HCT116 (cell line): Measurements from ENCODE around the gene ECE1. TPM values are rescaled to one million over a fixed set of nuclear protein-coding genes. Genes with fewer than 3 reads are reported as not detected.

Experiments used
- ATAC-seq: fragments of 200-7000 bp; cut with Tn5 transposase; 2 replicates; pipeline ENCODE4 v1.9.1; 2020; ENCODE audit warnings: mild to moderate bottlenecking, moderate library complexity
- BruUV-seq: library from RNA; stranded (reverse); fragments of 400-500 nt; replicated peaks from 2 replicates; lab custom pipeline; 2021; lab: Mats Ljungman, UMichigan
- CTCF ChIA-PET: fragments of 300-600 bp; sonication (Branson Sonifier 250); formaldehyde crosslinking; loops from one replicate; lab custom pipeline; 2021; ENCODE audit warnings: antibody characterized with exemption; lab: Charles Lee
- POLR2A ChIA-PET: fragments of 300-600, 350-600 bp; sonication (Branson Sonifier 250); formaldehyde crosslinking; loops from one replicate; lab custom pipeline; 2021; ENCODE audit warnings: antibody characterized with exemption; lab: Charles Lee
- RAD21 ChIA-PET, 2 experiments: fragments of 300-600 bp; sonication (Branson Sonifier 250); formaldehyde crosslinking; loops; one replicate each; lab custom pipeline; 2023; ENCODE audit warnings: low total read pairs in 2 of 2; ENCODE audit not compliant: uncharacterized antibody in 2 of 2, unreplicated experiment in 2 of 2, low non-redundant PET in 1 of 2; lab: Charles Lee
- DNase-seq: peaks from one replicate; pipeline ENCODE4 v3.0.0-alpha.2; 2010; ENCODE audit warnings: low read depth, low spot score
- H2AFZ ChIP-seq: fragments of 200-600 bp; shearing (Covaris generic), sonication (generic); 2 replicates; pipeline ENCODE4 v1.6.1; 2017; ENCODE audit warnings: low read depth, mixed run types, mixed read lengths, antibody characterized with exemption, low read length; ENCODE audit not compliant: poor library complexity, severe bottlenecking
- H3K27ac ChIP-seq: 2 replicates; pipeline ENCODE4 v1.5.1; 2012; ENCODE audit warnings: low read depth, low read length
- H3K27me3 ChIP-seq: fragments of 200-600 bp; sonication (generic); 2 replicates; pipeline ENCODE4 v1.6.1; 2016; ENCODE audit warnings: mixed run types, low read length, mixed read lengths; ENCODE audit not compliant: insufficient read depth
- H3K36me3 ChIP-seq, 2 experiments: fragments of 200-500 bp in 1 of 2; fragments of 200-600 bp in 1 of 2; sonication (Bioruptor generic) in 1 of 2; sonication (generic) in 1 of 2; 2 replicates each; pipeline versions ENCODE4 v1.5.1 to v1.6.1; 2014 to 2016; ENCODE audit warnings: low read length in 2 of 2, inconsistent platforms in 1 of 2, mixed read lengths in 1 of 2, mixed run types in 1 of 2; ENCODE audit not compliant: insufficient read depth in 2 of 2, control insufficient read depth in 1 of 2
- H3K4me1 ChIP-seq, 2 experiments: fragments of 200-600 bp in 1 of 2; sonication (generic) in 1 of 2; 2 replicates each; pipeline versions ENCODE4 v1.5.1 to v1.6.1; 2012 to 2017; ENCODE audit warnings: low read length in 2 of 2, inconsistent platforms in 1 of 2, mild to moderate bottlenecking in 1 of 2, mixed read lengths in 1 of 2, mixed run types in 1 of 2, moderate library complexity in 1 of 2; ENCODE audit not compliant: insufficient read depth in 2 of 2, control insufficient read depth in 1 of 2
- H3K4me2 ChIP-seq: fragments of 200-600 bp; sonication (generic); 2 replicates; pipeline ENCODE4 v1.6.1; 2017; ENCODE audit warnings: mixed run types, low read length, mixed read lengths
- H3K4me3 ChIP-seq, 2 experiments: fragments of 200-600 bp in 1 of 2; sonication (generic) in 1 of 2; replicated peaks in 1 of 2; 2 replicates each; pipeline ENCODE4 v1.5.1; 2011 to 2016; ENCODE audit warnings: low read length in 2 of 2, control low read depth in 1 of 2, low read depth in 1 of 2, mild to moderate bottlenecking in 1 of 2, mixed read lengths in 1 of 2, mixed run types in 1 of 2
- H3K79me2 ChIP-seq: fragments of 200-600 bp; sonication (generic); 2 replicates; pipeline ENCODE4 v1.6.1; 2017; ENCODE audit warnings: mild to moderate bottlenecking, mixed run types, low read length, moderate library complexity, mixed read lengths; ENCODE audit not compliant: insufficient read depth
- H3K9ac ChIP-seq: fragments of 200-600 bp; sonication (generic); 2 replicates; pipeline ENCODE4 v1.6.1; 2016; ENCODE audit warnings: low read length, mixed read lengths
- H3K9me2 ChIP-seq: fragments of 200-600 bp; sonication (generic), shearing (Covaris generic); 2 replicates; pipeline ENCODE4 v1.6.1; 2017; ENCODE audit warnings: mixed run types, mild to moderate bottlenecking, moderate library complexity; ENCODE audit not compliant: insufficient read depth
- H3K9me3 ChIP-seq, 2 experiments: fragments of 200-500 bp in 1 of 2; fragments of 200-600 bp in 1 of 2; sonication (Bioruptor generic) in 1 of 2; sonication (generic) in 1 of 2; 2 replicates each; pipeline ENCODE4 v1.6.1; 2014 to 2017; ENCODE audit warnings: low read length in 2 of 2, mixed read lengths in 2 of 2, inconsistent platforms in 1 of 2, low read depth in 1 of 2, mild to moderate bottlenecking in 1 of 2, mixed run types in 1 of 2, moderate library complexity in 1 of 2; ENCODE audit not compliant: control insufficient read depth in 1 of 2, insufficient read depth in 1 of 2
- H4K20me1 ChIP-seq: fragments of 200-600 bp; sonication (generic), shearing (Covaris generic); 2 replicates; pipeline ENCODE4 v1.6.1; 2017; ENCODE audit warnings: mixed run types, mild to moderate bottlenecking, moderate library complexity; ENCODE audit not compliant: insufficient read depth
- CBX3 ChIP-seq: IDR thresholded peaks from 2 replicates; pipeline ENCODE4 v1.6.1; 2012; ENCODE audit warnings: low read depth
- CEBPB ChIP-seq: IDR thresholded peaks from 2 replicates; pipeline ENCODE4 v1.6.1; 2012; ENCODE audit warnings: low read depth
- ELF1 ChIP-seq: IDR thresholded peaks from 2 replicates; pipeline ENCODE4 v1.6.1; 2012; ENCODE audit warnings: low read depth, borderline replicate concordance
- EZH2phosphoT487 ChIP-seq: fragments of 200-600 bp; IDR thresholded peaks from 2 replicates; pipeline ENCODE4 v1.6.1; 2018; ENCODE audit warnings: antibody characterized with exemption, borderline replicate concordance
- JUND ChIP-seq: IDR thresholded peaks from 2 replicates; pipeline ENCODE4 v1.6.1; 2012
- POLR2A ChIP-seq: IDR thresholded peaks from 2 replicates; pipeline ENCODE4 v1.7.0; 2011; ENCODE audit warnings: borderline replicate concordance; ENCODE audit not compliant: insufficient read depth, insufficient read length; ENCODE audit errors: extremely low read depth
- POLR2AphosphoS5 ChIP-seq: IDR thresholded peaks from 2 replicates; pipeline ENCODE4 v1.6.1; 2011; ENCODE audit warnings: mild to moderate bottlenecking, low read depth, low read length, moderate library complexity
- RAD21 ChIP-seq: IDR thresholded peaks from 2 replicates; pipeline ENCODE4 v1.6.1; 2012; ENCODE audit warnings: low read depth, mild to moderate bottlenecking
- SIN3A ChIP-seq: IDR thresholded peaks from 2 replicates; pipeline ENCODE4 v1.6.1; 2012; ENCODE audit warnings: low read depth
- SP1 ChIP-seq: IDR thresholded peaks from 2 replicates; pipeline ENCODE4 v1.6.1; 2012; ENCODE audit warnings: low read depth
- SRF ChIP-seq: IDR thresholded peaks from 2 replicates; pipeline ENCODE4 v1.6.1; 2012; ENCODE audit warnings: low read depth
- TCF7L2 ChIP-seq: IDR thresholded peaks from 2 replicates; pipeline ENCODE4 v1.7.0; 2011; ENCODE audit warnings: borderline replicate concordance, inconsistent platforms; ENCODE audit not compliant: insufficient read depth, insufficient read length; ENCODE audit errors: extremely low read depth
- ZNF274 ChIP-seq: fragments of 200-500 bp; sonication (Bioruptor generic); IDR thresholded peaks from 2 replicates; pipeline ENCODE4 v1.6.1; 2014; ENCODE audit warnings: mild to moderate bottlenecking, low read depth, low read length, inconsistent platforms
- intact Hi-C: fragments of 100-400 bp; cut with micrococcal nuclease; formaldehyde crosslinking; loops from 2 replicates; pipeline ENCODE4 v1.10.0; 2022
- total RNA-seq: library from RNA; stranded (reverse); gene quantifications from one replicate; pipeline ENCODE4 v1.2.1, GENCODE V29; 2021; ENCODE audit not compliant: unreplicated experiment
- TF ChIP-seq, protein P1 (sequence below), 3 experiments: fragments of 200-600 bp in 1 of 3; sonication (generic) in 1 of 3; IDR thresholded peaks in 2 of 3; conservative IDR thresholded peaks in 1 of 3; 2 replicates each; pipeline ENCODE4 v1.5.1; 2012 to 2017; ENCODE audit warnings: low read depth in 2 of 3, low read length in 2 of 3, antibody characterized with exemption in 1 of 3, borderline replicate concordance in 1 of 3, control low read depth in 1 of 3, mild to moderate bottlenecking in 1 of 3, mixed read lengths in 1 of 3, mixed run types in 1 of 3, moderate library complexity in 1 of 3; ENCODE audit not compliant: insufficient read depth in 1 of 3
- TF ChIP-seq, protein P2 (sequence below): IDR thresholded peaks from 2 replicates; pipeline ENCODE4 v1.6.1; 2011; ENCODE audit warnings: mild to moderate bottlenecking, low read length, moderate library complexity; ENCODE audit not compliant: insufficient replicate concordance; ENCODE audit errors: extremely low read depth
- TF ChIP-seq, protein P3 (sequence below): IDR thresholded peaks from 2 replicates; pipeline ENCODE4 v1.6.1; 2012
- TF ChIP-seq, protein P4 (sequence below): IDR thresholded peaks from 2 replicates; pipeline ENCODE4 v1.6.1; 2012

The ECE1 gene
- total RNA-seq, 1 experiment from 2014 or later: 66.8 TPM

DNA sequence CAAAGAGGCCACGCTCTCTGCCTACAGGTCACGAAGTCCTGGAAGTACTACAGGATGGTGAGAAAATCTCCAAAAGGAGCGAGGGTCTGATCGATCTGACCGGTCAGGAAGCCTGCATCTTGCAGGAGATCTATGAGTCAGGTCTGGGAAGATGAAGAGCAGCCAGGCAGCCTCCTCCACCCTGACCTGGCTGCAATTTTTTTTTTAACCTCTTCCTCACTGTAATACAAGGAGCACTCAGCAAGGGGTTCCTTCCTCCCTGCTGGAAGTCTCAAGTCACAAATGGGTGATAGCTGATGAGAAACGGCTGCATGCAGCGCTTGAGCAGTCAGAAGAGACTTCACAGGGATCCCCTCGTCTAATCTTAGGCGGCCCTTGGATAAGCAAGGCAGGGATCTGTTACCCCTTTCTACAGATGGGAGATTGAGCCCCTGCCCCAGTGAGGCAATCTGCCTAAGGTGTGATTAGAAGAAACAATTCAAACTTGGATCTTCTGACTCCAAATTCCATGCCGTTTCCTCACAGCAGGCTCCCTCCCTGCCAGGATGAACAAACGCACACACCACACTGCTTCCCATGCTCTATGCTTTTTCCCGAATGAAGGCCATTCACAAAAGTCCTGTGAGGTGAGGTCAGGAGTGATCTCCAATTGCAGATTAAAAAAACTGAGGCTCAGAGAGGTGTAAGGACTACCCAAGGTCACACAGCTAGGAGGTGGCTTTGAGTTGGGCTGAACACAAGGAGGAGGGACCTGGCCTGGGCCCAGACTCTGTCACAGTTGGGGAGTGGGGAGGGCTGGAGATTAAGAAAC, 48.3 kb downstream of the ECE1 start:
- intact Hi-C loops: no loop called here
- H2AFZ ChIP-seq: no peak overlapping the region
- no peaks in the 10 kb centered on the region for H3K79me2 ChIP-seq
- H3K27ac ChIP-seq: no peak overlapping the region
- CTCF ChIA-PET: interaction anchor here (1.0 kb wide), 1 partner anchor 103 kb away, joined by 3 read pairs; no protein-coding TSS in a partner anchor
- no peaks in the 10 kb centered on the region for H3K9me2 ChIP-seq
- DNase-seq (no peak), ATAC-seq (no peak)
- no peaks in the 10 kb centered on the region for H3K9me3 ChIP-seq
- no peaks in the 10 kb centered on the region for H3K4me1 ChIP-seq
- no peak overlapping the region for H3K9ac ChIP-seq
- RAD21 ChIA-PET: no interaction called here
- H3K4me2 ChIP-seq: no peak overlapping the region
- H3K4me3 ChIP-seq: no peak overlapping the region
- POLR2A ChIA-PET: no interaction called here
- no TSS peak for BruUV-seq
- peaks cover 0 to 3% of the 10 kb centered on the region in 2 experiments; a peak in 2 of 4 replicates for H3K36me3 ChIP-seq
- H4K20me1 ChIP-seq: no peaks in the 10 kb centered on the region
- no peaks in the 10 kb centered on the region for H3K27me3 ChIP-seq
- no peak for TF ChIP-seq SIN3A
- TF ChIP-seq POLR2AphosphoS5: no peak
- no peak for TF ChIP-seq POLR2A
- no peak for TF ChIP-seq SRF
- no peak for TF ChIP-seq ELF1
- TF ChIP-seq JUND: no peak
- TF ChIP-seq, protein P1, sequence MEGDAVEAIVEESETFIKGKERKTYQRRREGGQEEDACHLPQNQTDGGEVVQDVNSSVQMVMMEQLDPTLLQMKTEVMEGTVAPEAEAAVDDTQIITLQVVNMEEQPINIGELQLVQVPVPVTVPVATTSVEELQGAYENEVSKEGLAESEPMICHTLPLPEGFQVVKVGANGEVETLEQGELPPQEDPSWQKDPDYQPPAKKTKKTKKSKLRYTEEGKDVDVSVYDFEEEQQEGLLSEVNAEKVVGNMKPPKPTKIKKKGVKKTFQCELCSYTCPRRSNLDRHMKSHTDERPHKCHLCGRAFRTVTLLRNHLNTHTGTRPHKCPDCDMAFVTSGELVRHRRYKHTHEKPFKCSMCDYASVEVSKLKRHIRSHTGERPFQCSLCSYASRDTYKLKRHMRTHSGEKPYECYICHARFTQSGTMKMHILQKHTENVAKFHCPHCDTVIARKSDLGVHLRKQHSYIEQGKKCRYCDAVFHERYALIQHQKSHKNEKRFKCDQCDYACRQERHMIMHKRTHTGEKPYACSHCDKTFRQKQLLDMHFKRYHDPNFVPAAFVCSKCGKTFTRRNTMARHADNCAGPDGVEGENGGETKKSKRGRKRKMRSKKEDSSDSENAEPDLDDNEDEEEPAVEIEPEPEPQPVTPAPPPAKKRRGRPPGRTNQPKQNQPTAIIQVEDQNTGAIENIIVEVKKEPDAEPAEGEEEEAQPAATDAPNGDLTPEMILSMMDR (IDR thresholded peaks at IDR 0.05 in 2 of 3, conservative IDR thresholded peaks at IDR 0.05 in 1 of 3; ENCODE audit: borderline replicate concordance in 1 of 3, insufficient read depth in 1 of 3, low read depth in 2 of 3, low read length in 2 of 3): no peak
- TF ChIP-seq, protein P2, sequence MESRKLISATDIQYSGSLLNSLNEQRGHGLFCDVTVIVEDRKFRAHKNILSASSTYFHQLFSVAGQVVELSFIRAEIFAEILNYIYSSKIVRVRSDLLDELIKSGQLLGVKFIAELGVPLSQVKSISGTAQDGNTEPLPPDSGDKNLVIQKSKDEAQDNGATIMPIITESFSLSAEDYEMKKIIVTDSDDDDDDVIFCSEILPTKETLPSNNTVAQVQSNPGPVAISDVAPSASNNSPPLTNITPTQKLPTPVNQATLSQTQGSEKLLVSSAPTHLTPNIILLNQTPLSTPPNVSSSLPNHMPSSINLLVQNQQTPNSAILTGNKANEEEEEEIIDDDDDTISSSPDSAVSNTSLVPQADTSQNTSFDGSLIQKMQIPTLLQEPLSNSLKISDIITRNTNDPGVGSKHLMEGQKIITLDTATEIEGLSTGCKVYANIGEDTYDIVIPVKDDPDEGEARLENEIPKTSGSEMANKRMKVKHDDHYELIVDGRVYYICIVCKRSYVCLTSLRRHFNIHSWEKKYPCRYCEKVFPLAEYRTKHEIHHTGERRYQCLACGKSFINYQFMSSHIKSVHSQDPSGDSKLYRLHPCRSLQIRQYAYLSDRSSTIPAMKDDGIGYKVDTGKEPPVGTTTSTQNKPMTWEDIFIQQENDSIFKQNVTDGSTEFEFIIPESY: no peak
- no peak for TF ChIP-seq SP1
- no peak for TF ChIP-seq ZNF274
- no peak for TF ChIP-seq CEBPB
- TF ChIP-seq TCF7L2: no peak
- TF ChIP-seq, protein P3, sequence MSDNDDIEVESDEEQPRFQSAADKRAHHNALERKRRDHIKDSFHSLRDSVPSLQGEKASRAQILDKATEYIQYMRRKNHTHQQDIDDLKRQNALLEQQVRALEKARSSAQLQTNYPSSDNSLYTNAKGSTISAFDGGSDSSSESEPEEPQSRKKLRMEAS: no peak
- TF ChIP-seq CBX3: no peak
- TF ChIP-seq EZH2phosphoT487: no peak
- TF ChIP-seq RAD21: no peak
- TF ChIP-seq, protein P4, sequence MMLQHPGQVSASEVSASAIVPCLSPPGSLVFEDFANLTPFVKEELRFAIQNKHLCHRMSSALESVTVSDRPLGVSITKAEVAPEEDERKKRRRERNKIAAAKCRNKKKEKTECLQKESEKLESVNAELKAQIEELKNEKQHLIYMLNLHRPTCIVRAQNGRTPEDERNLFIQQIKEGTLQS: no peak
- TF ChIP-seq, all 23 proteins: peak for 0
